Loucy (cell line): ENCODE results near the gene DENND4C.

Experiments used
- EZH2phosphoT487 ChIP-seq: fragments of 200-600 bp; IDR thresholded peaks from 2 replicates; pipeline ENCODE4 v1.6.1; 2018; ENCODE audit warnings: antibody characterized with exemption, mild to moderate bottlenecking, moderate library complexity, borderline replicate concordance
- TF ChIP-seq, protein P1 (sequence below): fragments of 200-600 bp; sonication (generic); conservative IDR thresholded peaks from 2 replicates; pipeline ENCODE4 v1.5.1; 2014; ENCODE audit warnings: mild to moderate bottlenecking, antibody characterized with exemption, low read length

DNA sequence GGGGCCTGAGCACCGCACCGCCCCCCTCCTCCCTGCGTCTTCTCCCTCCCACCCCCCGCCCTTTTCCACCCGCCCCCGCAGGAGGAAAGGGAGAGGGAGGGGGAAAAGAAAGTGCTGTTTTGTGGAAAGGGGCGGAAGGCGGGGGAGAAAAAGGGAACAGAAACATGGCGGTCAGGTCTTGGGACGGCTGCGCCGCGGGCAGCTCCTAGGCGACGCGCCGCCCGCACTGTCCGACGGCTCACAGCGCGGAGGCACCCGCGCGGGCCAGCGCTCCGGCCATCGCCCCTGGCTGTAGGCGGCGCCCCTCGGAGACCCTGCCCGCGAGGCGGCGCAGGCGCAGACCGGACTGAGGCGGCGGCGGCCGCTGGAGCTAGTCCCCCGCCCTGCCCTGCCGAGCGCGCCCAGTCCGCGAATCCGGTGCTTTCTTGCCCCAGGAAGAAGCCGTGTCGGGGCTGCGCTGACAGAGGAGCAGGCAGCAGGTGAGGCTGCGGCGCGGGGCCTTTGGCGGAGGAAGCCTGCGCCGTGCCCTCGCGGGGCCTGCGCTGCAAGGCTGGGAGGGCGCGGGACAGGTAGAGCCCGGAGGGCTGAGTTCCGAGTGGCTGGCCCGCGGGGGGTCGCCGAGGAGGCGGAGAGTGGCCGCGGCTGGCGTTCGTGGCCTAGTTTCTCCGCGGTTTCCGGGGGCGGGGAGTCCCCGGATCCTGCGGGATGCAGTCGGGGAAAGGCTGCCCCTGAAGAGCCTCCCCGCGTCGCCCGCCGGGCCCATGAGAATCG is at the start of gene DENND4C:
- TF ChIP-seq, protein P1, sequence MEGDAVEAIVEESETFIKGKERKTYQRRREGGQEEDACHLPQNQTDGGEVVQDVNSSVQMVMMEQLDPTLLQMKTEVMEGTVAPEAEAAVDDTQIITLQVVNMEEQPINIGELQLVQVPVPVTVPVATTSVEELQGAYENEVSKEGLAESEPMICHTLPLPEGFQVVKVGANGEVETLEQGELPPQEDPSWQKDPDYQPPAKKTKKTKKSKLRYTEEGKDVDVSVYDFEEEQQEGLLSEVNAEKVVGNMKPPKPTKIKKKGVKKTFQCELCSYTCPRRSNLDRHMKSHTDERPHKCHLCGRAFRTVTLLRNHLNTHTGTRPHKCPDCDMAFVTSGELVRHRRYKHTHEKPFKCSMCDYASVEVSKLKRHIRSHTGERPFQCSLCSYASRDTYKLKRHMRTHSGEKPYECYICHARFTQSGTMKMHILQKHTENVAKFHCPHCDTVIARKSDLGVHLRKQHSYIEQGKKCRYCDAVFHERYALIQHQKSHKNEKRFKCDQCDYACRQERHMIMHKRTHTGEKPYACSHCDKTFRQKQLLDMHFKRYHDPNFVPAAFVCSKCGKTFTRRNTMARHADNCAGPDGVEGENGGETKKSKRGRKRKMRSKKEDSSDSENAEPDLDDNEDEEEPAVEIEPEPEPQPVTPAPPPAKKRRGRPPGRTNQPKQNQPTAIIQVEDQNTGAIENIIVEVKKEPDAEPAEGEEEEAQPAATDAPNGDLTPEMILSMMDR: no peak
- no peak for TF ChIP-seq EZH2phosphoT487
